Psoas muscle (tissue), 8 donors: ENCODE measurements around the gene AMFR. TPM values are rescaled to one million over a fixed set of nuclear protein-coding genes. Genes with fewer than 3 reads are reported as not detected.

Experiments
- ATAC-seq, 4 donors: fragments of 200-7000 bp; cut with Tn5 transposase; one replicate each; pipeline ENCODE4 v1.9.1; 2020; ENCODE audit warnings: moderate library complexity in 3 of 4, mild to moderate bottlenecking in 2 of 4
- DNase-seq, 2 donors: peaks; one replicate each; pipeline ENCODE4 v3.0.0-alpha.2; 2020
- H3K27ac ChIP-seq: fragments of 200-600 bp; one replicate; pipeline ENCODE4 v1.8.0; 2022
- H3K27me3 ChIP-seq, 3 donors: fragments of 200-600 bp in 1 of 3; one replicate each; pipeline versions ENCODE4 v1.6.1 to v1.8.0; 2013 to 2022; ENCODE audit warnings: low read length in 2 of 3, mild to moderate bottlenecking in 2 of 3, moderate library complexity in 1 of 3; ENCODE audit not compliant: insufficient read depth in 3 of 3
- H3K36me3 ChIP-seq, 2 donors: fragments of 200-600 bp in 1 of 2; one replicate each; pipeline versions ENCODE4 v1.6.1 to v1.8.0; 2013 to 2022; ENCODE audit warnings: low read depth in 1 of 2, mild to moderate bottlenecking in 1 of 2, moderate library complexity in 1 of 2; ENCODE audit not compliant: insufficient read depth in 1 of 2
- H3K4me1 ChIP-seq: fragments of 200-600 bp; one replicate; pipeline ENCODE4 v1.8.0; 2022
- H3K4me3 ChIP-seq: fragments of 200-600 bp; one replicate; pipeline ENCODE4 v1.8.0; 2022; ENCODE audit warnings: mild to moderate bottlenecking
- H3K9me3 ChIP-seq: fragments of 200-600 bp; one replicate; pipeline ENCODE4 v1.8.0; 2022
- WGBS, 3 donors: extraction: QIAGEN DNeasy Blood & Tissue Kit; methylation state at CpG; one replicate each; pipeline versions ENCODE4 v1.1.6 to v1.1.7; 2013; 5-methylcytosine and 5-hydroxymethylcytosine counted together
- intact Hi-C, 2 donors: fragments of 100-400 bp; cut with DNase I; formaldehyde crosslinking; loops; one replicate each; pipeline versions ENCODE4 v1.11.0 to v1.14.2; 2022
- polyA plus RNA-seq, 3 donors: library from polyadenylated mRNA; stranded (reverse); fragments of 200-250 nt; gene quantifications; one replicate each; pipeline ENCODE4 v1.2.3, GENCODE V29; 2013
- total RNA-seq, 4 donors: library from RNA; stranded (reverse); fragmentation: NEBNext Ultra II Directional in 2 of 4; extraction: Animal tissue kit (Norgen Biotek cat#: 25700) in 2 of 4; gene quantifications; one replicate each; pipeline versions ENCODE4 v1.2.1 to v1.2.4, GENCODE V29; 2021 to 2023
- TF ChIP-seq, protein P1 (sequence below): fragments of 200-600 bp; IDR thresholded peaks from one replicate; pipeline ENCODE4 v1.8.0; 2022; ENCODE audit warnings: antibody characterized with exemption
- donor health status: healthy with polysubstance abuse.
- donor health status: DM: no; HTN: no; CAD: no; lungs with moderate emphysema.
- donor health status: Bipolar disorder and iron deficiency.
- donor health status: healthy.
- donor health status: DM: yes; HTN: yes; CAD: no.
- donor health status: DM: no; HTN: no; CAD: no.
- donor health status: DM: no; HTN: no; CAD: no.
- donor health status: DM: yes; HTN: yes; CAD: no.

The AMFR gene
- total and polyA plus RNA-seq, 7 donors = 106 to 453 (median 193) TPM

DNA sequence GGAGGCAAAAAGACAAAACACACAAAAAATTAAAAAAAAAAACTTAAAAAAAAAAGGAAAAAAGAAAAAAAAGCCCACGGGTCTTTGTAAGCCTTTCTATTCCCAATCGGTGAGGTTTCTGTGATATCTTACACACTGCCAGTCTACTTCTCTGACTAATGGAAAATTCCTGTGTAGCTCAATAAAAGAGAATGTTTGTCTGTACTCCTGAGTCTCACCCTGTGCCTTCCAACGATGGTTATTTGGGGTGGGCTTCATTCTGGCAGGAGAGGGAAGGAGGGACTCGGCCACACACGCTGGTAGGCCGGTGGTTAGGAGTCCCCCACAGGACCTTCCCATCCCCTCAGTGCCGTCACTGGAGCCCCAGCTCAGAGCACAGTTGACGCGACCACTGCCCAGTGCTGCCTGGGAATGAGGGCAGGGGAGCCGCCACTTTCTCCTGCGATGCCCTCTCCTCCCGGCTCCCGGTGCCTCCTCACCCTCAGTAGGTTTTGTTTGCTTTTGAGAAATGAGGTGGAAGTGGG lies 68.0 kb downstream of the AMFR start:
- WGBS, 3 donors = 72 to 73% (median 72%) methylated on average over 13 of the region's 13 CpGs
- H3K27ac ChIP-seq = peak overlapping the region; percentile 18
- ATAC-seq (peak in 3 of 4 donors; percentile 23 to 38 (median 23)), DNase-seq (peak in 1 of 2 donors; percentile 59)
- no peaks in the 10 kb centered on the region for H3K9me3 ChIP-seq
- H3K27me3 ChIP-seq = no peaks in the 10 kb centered on the region
- intact Hi-C loops = no loop called here
- peaks cover 20% of the 10 kb centered on the region for H3K4me1 ChIP-seq
- peaks cover 0 to 16% of the 10 kb centered on the region in 2 donors for H3K36me3 ChIP-seq
- H3K4me3 ChIP-seq = peak overlapping the region; percentile 62
- TF ChIP-seq, protein P1, sequence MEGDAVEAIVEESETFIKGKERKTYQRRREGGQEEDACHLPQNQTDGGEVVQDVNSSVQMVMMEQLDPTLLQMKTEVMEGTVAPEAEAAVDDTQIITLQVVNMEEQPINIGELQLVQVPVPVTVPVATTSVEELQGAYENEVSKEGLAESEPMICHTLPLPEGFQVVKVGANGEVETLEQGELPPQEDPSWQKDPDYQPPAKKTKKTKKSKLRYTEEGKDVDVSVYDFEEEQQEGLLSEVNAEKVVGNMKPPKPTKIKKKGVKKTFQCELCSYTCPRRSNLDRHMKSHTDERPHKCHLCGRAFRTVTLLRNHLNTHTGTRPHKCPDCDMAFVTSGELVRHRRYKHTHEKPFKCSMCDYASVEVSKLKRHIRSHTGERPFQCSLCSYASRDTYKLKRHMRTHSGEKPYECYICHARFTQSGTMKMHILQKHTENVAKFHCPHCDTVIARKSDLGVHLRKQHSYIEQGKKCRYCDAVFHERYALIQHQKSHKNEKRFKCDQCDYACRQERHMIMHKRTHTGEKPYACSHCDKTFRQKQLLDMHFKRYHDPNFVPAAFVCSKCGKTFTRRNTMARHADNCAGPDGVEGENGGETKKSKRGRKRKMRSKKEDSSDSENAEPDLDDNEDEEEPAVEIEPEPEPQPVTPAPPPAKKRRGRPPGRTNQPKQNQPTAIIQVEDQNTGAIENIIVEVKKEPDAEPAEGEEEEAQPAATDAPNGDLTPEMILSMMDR = no peak

DNA sequence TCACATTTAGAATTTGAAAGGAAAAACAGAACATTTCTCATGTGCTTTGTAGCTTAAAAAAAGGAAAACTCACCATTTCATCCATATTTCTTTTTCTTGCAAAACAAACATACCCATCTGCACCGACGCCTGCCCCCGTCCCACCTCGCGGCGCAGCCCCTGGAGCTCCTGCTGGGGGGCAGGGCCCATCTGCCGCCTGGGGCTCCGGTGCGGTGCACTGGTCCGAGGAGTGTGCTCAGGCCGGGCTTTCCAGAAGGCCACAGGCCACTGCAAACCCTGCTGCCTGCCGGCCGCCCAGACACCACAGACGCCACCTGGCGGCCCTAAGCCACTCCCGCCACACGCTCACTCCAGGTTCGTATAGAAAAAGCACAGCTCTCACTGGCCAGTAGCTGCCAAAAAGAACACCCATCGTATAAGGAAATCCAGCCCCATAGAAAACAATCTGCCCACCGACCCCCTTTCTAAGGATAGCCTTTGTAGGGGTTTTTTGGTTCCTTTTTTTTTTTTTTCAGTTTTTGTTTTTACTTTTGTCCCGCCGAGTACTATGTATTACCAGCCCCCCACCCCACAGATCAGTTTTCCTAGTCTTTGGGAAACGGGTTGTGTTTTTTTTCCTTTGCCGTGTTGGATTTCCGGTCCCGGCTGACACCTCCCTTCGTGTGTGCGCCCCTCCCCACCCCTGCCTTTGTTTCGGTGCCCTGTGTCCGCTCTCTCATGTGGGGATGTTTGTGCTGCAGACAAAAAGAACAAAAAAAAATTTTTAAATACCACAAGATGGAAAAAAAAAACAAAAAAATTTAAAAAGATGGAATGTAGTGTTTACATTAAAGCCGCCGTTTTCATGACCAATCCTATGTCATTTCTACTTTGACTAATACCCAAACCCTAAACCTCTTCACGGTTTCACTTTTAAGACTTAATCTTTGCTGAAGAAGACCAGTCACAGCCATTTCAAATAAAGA lies 68.8 kb downstream of the AMFR start:
- Histone ChIP-seq H3K36me3 (peaks cover 0 to 9% of the 10 kb centered on the region in 2 donors), H3K27ac (peak overlapping the region; percentile 30), H3K4me1 (peaks cover 20% of the 10 kb centered on the region), H3K4me3 (peak overlapping the region; percentile 62), H3K27me3 (no peaks in the 10 kb centered on the region), H3K9me3 (no peaks in the 10 kb centered on the region)
- intact Hi-C loops = no loop called here
- peak; percentile 81 to 89 (median 84) for ATAC-seq
- WGBS, 3 donors = 7 to 9% (median 8%) methylated on average over 33 of the region's 33 CpGs
- peak; percentile 75 to 87 for DNase-seq
- TF ChIP-seq, protein P1 = peak; percentile 79

DNA sequence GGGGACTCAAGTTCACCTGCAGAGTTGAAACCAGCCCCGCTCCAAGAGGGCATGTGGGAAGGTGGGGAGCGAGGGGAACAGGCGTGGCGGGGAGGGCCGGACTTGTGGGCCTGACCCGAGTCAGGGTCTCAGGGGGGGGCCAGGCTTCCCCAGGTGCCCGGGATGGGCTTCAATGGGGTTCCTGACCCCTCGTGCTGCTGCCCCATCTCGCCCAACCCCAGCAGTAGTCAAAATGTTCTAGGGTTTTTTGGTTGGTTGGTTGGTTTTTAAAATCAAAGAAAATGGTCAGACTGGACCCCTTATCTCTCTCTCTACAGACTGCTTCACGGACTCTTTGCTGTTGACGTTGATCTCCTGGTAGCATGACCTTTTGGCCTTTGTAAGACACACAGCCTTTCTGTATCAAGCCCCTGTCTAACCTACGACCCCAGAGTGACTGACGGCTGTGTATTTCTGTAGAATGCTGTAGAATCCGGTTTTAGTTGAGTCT lies 69.5 kb downstream of the AMFR start:
- Histone ChIP-seq H3K27me3 (no peaks in the 10 kb centered on the region), H3K9me3 (no peaks in the 10 kb centered on the region), H3K36me3 (peaks cover 0 to 5% of the 10 kb centered on the region in 2 donors), H3K27ac (no peak overlapping the region), H3K4me1 (peaks cover 20% of the 10 kb centered on the region), H3K4me3 (peak overlapping the region; percentile 62)
- intact Hi-C loops = no loop called here
- DNase-seq = peak in 1 of 2 donors; percentile 35
- WGBS, 3 donors = 75 to 78% (median 76%) methylated on average over 14 of the region's 14 CpGs
- no peak for ATAC-seq
- TF ChIP-seq, protein P1 = no peak

DNA sequence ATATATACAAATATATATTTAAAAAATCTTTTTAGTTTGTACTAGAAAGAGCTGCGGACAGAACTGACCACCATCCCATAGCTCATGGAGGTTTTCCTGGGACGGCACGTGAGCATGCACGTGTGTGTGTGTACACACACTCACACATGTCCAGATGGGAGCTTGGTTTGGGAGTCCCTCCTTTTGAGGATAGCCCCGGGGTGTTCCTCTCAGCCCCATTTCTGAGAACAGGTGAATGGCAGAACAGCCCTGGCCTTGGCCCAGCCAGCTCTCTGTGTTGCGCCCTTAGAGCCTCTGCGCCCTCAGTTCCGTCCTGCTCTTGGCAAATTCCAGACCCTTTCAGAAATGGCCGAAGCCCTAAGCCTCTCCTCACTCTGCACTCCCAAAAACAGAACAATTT lies 70.1 kb downstream of the AMFR start:
- 92 to 95% (median 92%) methylated on average over 9 of the region's 9 CpGs for WGBS, 3 donors
- no peaks in the 10 kb centered on the region for H3K9me3 ChIP-seq
- TF ChIP-seq, protein P1 = no peak
- H3K4me1 ChIP-seq = peaks cover 15% of the 10 kb centered on the region
- no peak overlapping the region for H3K27ac ChIP-seq
- intact Hi-C loops = no loop called here
- no peak for ATAC-seq
- H3K27me3 ChIP-seq = no peaks in the 10 kb centered on the region
- DNase-seq = peak in 1 of 2 donors; percentile 45
- H3K36me3 ChIP-seq = no peaks in the 10 kb centered on the region
- H3K4me3 ChIP-seq = no peak overlapping the region
